GM18508 (cell line): Measurements from ENCODE around the gene HOXD3.

Source experiments
- ATAC-seq: cut with Tn5 transposase; IDR thresholded peaks from one replicate; pipeline ENCODE4 v1.9.1; 2021; ENCODE audit warnings: moderate number of reproducible peaks; ENCODE audit not compliant: insufficient read depth, unreplicated experiment

HOXD3 gene

GRCh38 chr2:176161825-176162626, 4.9 kb downstream of the HOXD3 start:
- no peak for ATAC-seq

GRCh38 chr2:176162911-176163671, 6.0 kb downstream of the HOXD3 start:
- no peak for ATAC-seq

DNA sequence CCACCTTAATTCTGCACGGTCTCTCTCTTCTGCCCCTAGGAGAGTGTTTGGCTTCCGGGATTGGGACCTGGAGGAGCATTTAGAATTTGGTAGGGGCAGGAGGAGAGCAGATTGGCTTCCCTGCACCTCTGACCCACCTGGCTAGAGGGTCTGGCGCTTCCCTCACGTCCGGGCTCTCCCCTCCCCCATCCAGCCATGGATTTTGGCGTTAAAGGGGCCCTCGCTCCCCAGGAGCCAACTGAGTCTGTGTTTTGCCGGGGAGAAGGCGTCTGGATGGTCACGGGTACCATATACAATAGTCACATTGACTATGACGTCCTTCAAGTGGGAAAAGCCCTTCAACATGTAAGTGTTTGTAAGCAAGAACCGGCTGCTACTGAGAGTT, 6.6 kb downstream of the HOXD3 start:
- ATAC-seq, result no peak

DNA sequence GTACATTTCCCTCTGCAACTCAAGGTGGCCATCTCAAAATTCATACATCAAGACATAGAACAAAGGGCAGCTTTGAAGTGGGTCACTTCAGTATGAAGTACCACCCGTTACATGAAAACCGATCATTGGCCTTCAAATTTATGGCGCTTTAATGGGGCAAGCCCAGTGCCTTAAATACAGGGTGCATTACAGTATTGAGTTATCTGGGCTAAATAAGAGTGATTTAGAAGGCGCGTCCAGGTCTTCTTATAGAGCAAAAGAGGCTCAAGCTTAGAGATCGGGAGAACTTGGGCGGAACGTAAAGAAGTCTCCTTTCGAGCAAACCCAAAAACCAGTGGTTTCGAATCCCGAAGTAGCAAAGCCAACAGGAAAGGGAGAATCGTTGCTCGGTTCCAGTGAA, 7.1 kb downstream of the HOXD3 start:
- ATAC-seq, result no peak

DNA sequence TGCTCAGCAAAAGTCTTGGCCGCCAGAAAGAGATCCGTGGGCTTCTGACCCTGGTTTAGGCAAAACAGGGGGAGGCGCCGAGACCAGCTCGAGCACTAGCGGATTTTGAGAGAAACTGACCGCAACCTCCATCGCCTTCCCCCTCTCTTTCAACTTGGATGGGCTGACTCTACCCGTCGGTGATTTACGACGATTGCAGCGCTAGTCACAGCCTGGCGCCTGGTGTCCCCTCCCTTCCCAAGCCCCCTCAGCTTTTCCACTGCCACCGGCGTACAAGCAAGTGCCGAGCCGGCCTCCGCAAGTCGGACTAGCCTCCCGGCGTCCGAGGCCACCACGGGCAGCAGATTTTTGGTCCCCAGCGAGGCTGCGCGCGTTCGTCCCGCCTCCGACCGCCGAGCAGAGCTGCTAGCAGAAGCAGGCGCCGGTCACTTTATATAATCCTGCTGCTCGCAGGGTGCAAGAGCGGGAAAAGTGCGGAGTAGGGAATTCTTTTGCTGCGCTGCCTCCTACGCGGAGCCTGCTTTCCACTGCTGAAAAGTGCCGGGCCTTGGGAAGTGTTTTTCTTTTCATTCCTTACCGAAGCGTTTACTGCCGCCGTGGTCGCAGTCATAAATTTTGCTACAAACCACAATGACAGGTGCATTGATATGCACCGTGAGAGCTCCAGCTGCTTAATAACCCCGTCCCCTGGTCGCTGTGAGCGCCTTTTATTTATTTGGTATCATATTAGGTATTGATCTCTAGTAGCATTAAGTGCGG, 7.7 kb downstream of the HOXD3 start:
- no peak for ATAC-seq

DNA sequence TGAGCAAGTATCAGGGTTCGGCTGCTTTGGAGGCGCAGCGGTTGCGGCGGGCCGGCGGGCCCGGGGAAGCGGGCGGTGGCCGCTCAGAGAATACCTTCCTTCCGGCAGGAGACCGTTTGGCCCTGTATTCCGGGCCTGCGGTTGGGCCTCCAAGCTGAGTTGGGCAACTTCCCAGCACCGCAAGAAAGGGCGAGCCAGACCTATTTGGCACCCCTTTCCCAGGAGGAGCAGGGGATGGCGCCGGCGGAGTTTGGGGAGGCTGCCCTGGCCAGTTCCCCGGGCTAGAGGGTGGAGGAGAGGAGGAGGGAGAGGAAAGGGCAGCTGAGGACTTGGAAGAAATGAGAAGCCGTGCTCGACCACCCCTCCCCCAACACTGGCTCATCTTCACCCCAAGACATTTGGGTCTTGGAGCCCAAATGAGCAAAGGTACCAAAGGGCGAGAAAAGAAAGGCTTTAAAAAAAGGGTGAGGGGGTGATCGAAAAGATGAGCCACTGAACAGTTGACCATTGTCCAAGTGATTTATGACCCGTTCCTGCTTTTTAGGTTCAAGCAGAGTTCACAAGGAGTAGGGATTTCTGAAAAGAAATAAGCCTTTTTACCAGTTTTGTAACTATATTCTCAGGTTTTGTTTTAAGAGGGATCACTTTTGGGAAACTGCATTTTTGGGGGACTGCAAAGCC, 8.4 kb downstream of the HOXD3 start:
- ATAC-seq, result no peak

- no peak for ATAC-seq
Observed at GRCh38 chr2:176166272-176166671, 9.2 kb downstream of the HOXD3 start.

- no peak for ATAC-seq
Observed at GRCh38 chr2:176167398-176167797, 10.3 kb downstream of the HOXD3 start.

GRCh38 chr2:176169181-176169580, 12.1 kb downstream of the HOXD3 start:
- no peak for ATAC-seq

DNA sequence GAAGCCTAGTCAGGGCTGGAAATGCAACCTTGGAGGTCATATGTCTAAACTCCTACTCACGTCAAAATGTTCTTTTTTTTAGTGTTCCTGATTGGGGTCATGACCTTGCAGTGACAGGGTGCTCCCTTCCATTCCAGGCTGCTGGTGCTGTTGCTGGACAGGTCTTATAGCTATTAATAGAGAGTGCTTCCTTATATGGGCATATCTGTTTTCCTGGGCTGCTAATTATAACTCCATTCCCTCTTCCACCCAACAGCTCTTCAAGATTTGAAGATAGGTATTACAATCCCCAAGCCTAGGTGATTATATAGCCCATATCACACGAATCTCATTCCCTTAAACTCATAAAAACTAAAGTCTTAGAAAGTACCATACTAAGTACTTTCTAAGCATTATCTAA, 12.6 kb downstream of the HOXD3 start:
- ATAC-seq, result no peak

- no peak for ATAC-seq
Observed at GRCh38 chr2:176170602-176171305, 13.6 kb downstream of the HOXD3 start.

DNA sequence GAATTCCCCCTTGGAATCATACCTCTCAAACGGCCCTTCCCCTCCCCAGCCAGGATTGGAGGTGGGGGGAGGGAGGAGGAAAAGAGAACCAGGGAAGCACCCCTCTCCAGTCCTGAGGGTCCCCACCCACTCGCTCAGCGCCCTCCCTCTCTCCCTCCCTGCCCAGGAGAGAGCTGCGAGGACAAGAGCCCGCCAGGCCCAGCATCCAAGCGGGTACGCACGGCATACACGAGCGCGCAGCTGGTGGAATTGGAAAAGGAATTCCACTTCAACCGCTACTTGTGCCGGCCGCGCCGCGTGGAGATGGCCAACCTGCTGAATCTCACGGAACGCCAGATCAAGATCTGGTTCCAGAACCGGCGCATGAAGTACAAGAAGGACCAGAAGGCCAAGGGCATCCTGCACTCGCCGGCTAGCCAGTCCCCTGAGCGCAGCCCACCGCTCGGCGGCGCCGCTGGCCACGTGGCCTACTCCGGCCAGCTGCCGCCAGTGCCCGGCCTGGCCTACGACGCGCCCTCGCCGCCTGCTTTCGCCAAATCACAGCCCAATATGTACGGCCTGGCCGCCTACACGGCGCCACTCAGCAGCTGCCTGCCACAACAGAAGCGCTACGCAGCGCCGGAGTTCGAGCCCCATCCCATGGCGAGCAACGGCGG, 14.4 kb downstream of the HOXD3 start:
- no peak for ATAC-seq

GRCh38 chr2:176172007-176172894, 15.1 kb downstream of the HOXD3 start:
- no peak for ATAC-seq

DNA sequence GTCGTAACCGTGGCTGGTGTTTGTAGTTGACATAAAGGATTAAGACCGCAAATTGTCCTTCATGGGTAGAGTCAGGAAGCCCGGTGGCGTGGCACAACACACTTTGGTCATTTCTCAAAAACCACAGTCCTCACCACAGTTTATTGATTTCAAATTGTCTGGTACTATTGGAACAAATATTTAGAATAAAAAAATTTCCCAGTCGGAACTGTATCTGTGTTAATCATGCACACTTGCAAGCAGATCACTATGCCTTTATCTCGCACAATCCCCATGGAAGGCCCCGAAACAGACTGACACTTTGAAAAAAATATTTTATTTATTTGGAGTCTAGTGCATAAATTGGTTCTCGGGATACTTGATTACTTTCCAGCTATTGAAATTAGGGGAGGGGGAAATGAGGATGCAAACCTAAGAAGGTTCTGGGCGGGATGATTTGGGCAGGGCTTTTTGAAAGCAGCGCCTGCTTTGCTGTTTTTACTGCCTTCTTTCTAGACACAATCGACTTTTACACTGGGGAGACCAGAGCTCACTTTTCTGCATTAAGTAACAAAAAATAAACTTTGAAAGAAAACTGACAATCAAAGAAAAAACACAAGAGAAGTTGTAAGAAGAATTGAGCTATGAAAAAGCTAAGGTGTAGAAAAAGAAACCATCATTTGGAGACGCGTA, 15.9 kb downstream of the HOXD3 start:
- no peak for ATAC-seq

DNA sequence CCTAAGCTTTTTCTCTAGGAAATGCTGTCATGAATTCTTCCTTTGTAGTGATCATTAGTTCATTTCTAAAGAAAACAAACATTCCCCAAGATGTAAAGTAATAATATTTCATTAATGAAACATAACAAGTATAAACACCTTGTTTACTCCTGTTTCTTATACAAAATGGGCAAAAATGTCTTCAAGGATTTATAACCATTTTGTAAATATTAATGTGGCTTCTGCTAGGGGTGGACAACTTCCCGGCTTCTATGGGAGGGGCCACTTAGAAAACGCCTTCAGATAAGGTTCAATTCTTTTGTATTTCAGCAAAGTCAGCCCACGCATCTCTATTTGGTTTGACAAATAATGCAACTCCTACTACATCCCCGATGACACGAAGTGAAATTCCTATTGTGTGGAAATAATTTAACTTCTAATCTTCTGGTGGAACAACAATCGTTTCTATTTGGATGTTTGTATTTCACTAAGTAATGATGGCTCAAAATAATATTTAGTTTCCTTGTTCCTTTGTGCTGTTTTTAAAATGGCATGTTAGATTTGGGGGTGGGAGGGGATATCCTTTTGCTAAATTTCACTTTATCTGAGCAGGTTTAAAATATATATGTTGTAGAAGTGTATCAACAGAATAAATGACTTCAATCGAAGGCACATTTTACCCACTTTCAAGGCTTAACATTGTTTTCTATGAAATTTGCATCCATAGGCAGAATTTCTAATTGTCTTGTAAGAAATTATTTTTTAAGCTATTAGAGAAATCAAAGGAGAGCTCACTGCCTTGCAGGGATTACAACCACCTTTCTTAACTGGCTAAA, 16.7 kb downstream of the HOXD3 start:
- no peak for ATAC-seq

DNA sequence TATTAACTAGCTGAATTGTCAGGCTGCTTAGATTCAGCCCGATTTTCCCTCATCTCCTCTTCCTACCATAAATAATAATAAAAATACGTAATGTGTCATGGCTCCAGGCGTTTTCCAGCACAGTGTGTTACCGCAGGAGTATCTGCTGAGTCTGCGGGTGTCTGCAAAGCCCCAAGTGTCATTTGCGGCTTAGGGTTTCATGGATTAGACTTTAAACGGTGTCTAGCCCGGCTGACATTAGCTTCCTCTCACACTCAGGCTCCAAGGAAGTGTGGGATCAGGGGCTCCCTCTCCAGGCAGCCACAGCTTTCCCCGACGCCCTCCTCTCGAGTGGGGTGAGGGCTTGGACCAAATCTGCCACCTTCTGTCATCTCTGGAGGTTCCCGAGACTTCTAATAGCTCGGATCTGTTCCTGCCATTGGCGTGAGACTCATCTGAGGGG, 17.3 kb downstream of the HOXD3 start:
- no peak for ATAC-seq
